Muscle of leg (tissue), 11 donors: ENCODE data around the gene PPP6R1. TPM values are rescaled to one million over a fixed set of nuclear protein-coding genes. Genes with fewer than 3 reads are reported as not detected.

Source experiments
- DNase-seq: peaks from one replicate; pipeline ENCODE4 v3.0.0; 2013
- H3K27ac ChIP-seq: one replicate; pipeline ENCODE4 v1.5.1; 2013; ENCODE audit warnings: mild to moderate bottlenecking, low read length, control low read depth
- H3K27me3 ChIP-seq: one replicate; pipeline ENCODE4 v1.6.1; 2013; ENCODE audit warnings: low read length; ENCODE audit not compliant: control insufficient read depth, insufficient read depth
- H3K36me3 ChIP-seq: one replicate; pipeline ENCODE4 v1.6.1; 2013; ENCODE audit warnings: low read length; ENCODE audit not compliant: control insufficient read depth, insufficient read depth
- H3K4me1 ChIP-seq: one replicate; pipeline ENCODE4 v1.6.1; 2013; ENCODE audit warnings: low read length; ENCODE audit not compliant: control insufficient read depth, insufficient read depth
- H3K4me3 ChIP-seq: one replicate; pipeline ENCODE4 v1.5.1; 2013; ENCODE audit warnings: low read length, control low read depth
- H3K9me3 ChIP-seq: replicated peaks from 2 replicates; pipeline ENCODE4 v1.6.1; 2013; ENCODE audit warnings: low read depth, low read length; ENCODE audit not compliant: control insufficient read depth
- WGBS: methylation state at CpG from one replicate; pipeline ENCODE4 v1.1.5; 2013; ENCODE audit warnings: missing lambda C conversion rate; ENCODE audit not compliant: insufficient coverage; 5-methylcytosine and 5-hydroxymethylcytosine counted together
- polyA plus RNA-seq, 8 donors: library from polyadenylated mRNA; unstranded; fragments of 120-200 nt; gene quantifications; one replicate each; pipeline versions ENCODE4 v1.2.1 to v1.2.3, GENCODE V29; 2013; ENCODE audit warnings: inconsistent platforms in 1 of 8, low replicate concordance in 1 of 8; ENCODE audit not compliant: insufficient read length in 8 of 8, insufficient read depth in 1 of 8
- total RNA-seq: library from RNA; stranded (reverse); fragments of 120-200 nt; gene quantifications from one replicate; pipeline ENCODE4 v1.2.4, GENCODE V29; 2013

The PPP6R1 gene
- total and polyA plus RNA-seq, 9 donors = 12.5 to 37.2 (median 32.1) TPM

GRCh38 chr19:55242517-55242916, 16.3 kb downstream of the PPP6R1 start:
- H3K4me3 ChIP-seq = no peak overlapping the region
- no peaks in the 10 kb centered on the region for H3K27me3 ChIP-seq
- peaks cover 4% of the 10 kb centered on the region for H3K4me1 ChIP-seq
- no peak for DNase-seq
- H3K9me3 ChIP-seq = no peaks in the 10 kb centered on the region
- 69% methylated on average over 5 of the region's 7 CpGs for WGBS
- H3K27ac ChIP-seq = no peak overlapping the region
- peaks cover 89% of the 10 kb centered on the region for H3K36me3 ChIP-seq

GRCh38 chr19:55241935-55242464, 16.8 kb downstream of the PPP6R1 start:
- no peak for DNase-seq
- Histone ChIP-seq H3K27ac (no peak overlapping the region), H3K27me3 (no peaks in the 10 kb centered on the region), H3K36me3 (peaks cover 90% of the 10 kb centered on the region), H3K9me3 (no peaks in the 10 kb centered on the region), H3K4me1 (no peaks in the 10 kb centered on the region), H3K4me3 (no peak overlapping the region)
- WGBS = 88% methylated on average over 15 of the region's 16 CpGs

GRCh38 chr19:55241143-55241934, 17.5 kb downstream of the PPP6R1 start:
- Histone ChIP-seq H3K4me3 (no peak overlapping the region), H3K27me3 (no peaks in the 10 kb centered on the region), H3K36me3 (peaks cover 90% of the 10 kb centered on the region), H3K4me1 (no peaks in the 10 kb centered on the region), H3K27ac (no peak overlapping the region), H3K9me3 (no peaks in the 10 kb centered on the region)
- WGBS = 90% methylated on average over 35 of the region's 37 CpGs
- no peak for DNase-seq

GRCh38 chr19:55240713-55241020, 18.1 kb downstream of the PPP6R1 start:
- DNase-seq = no peak
- no peak overlapping the region for H3K27ac ChIP-seq
- H3K4me3 ChIP-seq = no peak overlapping the region
- H3K4me1 ChIP-seq = no peaks in the 10 kb centered on the region
- no peaks in the 10 kb centered on the region for H3K27me3 ChIP-seq
- WGBS = 95% methylated on average over 3 of the region's 6 CpGs
- H3K36me3 ChIP-seq = peaks cover 92% of the 10 kb centered on the region
- H3K9me3 ChIP-seq = no peaks in the 10 kb centered on the region

- DNase-seq = no peak
- Histone ChIP-seq H3K4me1 (no peaks in the 10 kb centered on the region), H3K27me3 (no peaks in the 10 kb centered on the region), H3K4me3 (no peak overlapping the region), H3K9me3 (no peaks in the 10 kb centered on the region), H3K36me3 (peaks cover 89% of the 10 kb centered on the region), H3K27ac (no peak overlapping the region)
- 92% methylated on average over 11 of the region's 12 CpGs for WGBS
Measured at GRCh38 chr19:55239004-55239403, 19.8 kb downstream of the PPP6R1 start.

- no peaks in the 10 kb centered on the region for H3K4me1 ChIP-seq
- H3K27ac ChIP-seq = no peak overlapping the region
- H3K9me3 ChIP-seq = no peaks in the 10 kb centered on the region
- H3K4me3 ChIP-seq = no peak overlapping the region
- DNase-seq = no peak
- H3K27me3 ChIP-seq = no peaks in the 10 kb centered on the region
- 83% methylated on average over 8 of the region's 8 CpGs for WGBS
- H3K36me3 ChIP-seq = peaks cover 82% of the 10 kb centered on the region
Measured at GRCh38 chr19:55238030-55238429, 20.8 kb downstream of the PPP6R1 start.

- H3K27me3 ChIP-seq = no peaks in the 10 kb centered on the region
- H3K4me1 ChIP-seq = no peaks in the 10 kb centered on the region
- H3K27ac ChIP-seq = no peak overlapping the region
- no CpG with 5 or more reads among the region's 5 CpGs for WGBS
- no peak overlapping the region for H3K4me3 ChIP-seq
- no peaks in the 10 kb centered on the region for H3K9me3 ChIP-seq
- no peak for DNase-seq
- H3K36me3 ChIP-seq = peaks cover 84% of the 10 kb centered on the region
Measured at GRCh38 chr19:55232986-55233385, 25.8 kb downstream of the PPP6R1 start.

- Histone ChIP-seq H3K9me3 (no peaks in the 10 kb centered on the region), H3K27me3 (no peaks in the 10 kb centered on the region), H3K27ac (no peak overlapping the region), H3K36me3 (peaks cover 84% of the 10 kb centered on the region), H3K4me1 (no peaks in the 10 kb centered on the region), H3K4me3 (no peak overlapping the region)
- WGBS = 75% methylated on average over 10 of the region's 12 CpGs
- DNase-seq = no peak
Measured at GRCh38 chr19:55232286-55232602, 26.6 kb downstream of the PPP6R1 start.

GRCh38 chr19:55231391-55232285, 27.2 kb downstream of the PPP6R1 start:
- no peak overlapping the region for H3K4me3 ChIP-seq
- 90% methylated on average over 25 of the region's 30 CpGs for WGBS
- H3K27me3 ChIP-seq = no peaks in the 10 kb centered on the region
- peaks cover 84% of the 10 kb centered on the region for H3K36me3 ChIP-seq
- no peak overlapping the region for H3K27ac ChIP-seq
- H3K4me1 ChIP-seq = no peaks in the 10 kb centered on the region
- H3K9me3 ChIP-seq = no peaks in the 10 kb centered on the region
- DNase-seq = no peak

GRCh38 chr19:55230780-55231179, 28.0 kb downstream of the PPP6R1 start:
- H3K27ac ChIP-seq = no peak overlapping the region
- no peaks in the 10 kb centered on the region for H3K9me3 ChIP-seq
- no peak overlapping the region for H3K4me3 ChIP-seq
- peaks cover 83% of the 10 kb centered on the region for H3K36me3 ChIP-seq
- no peaks in the 10 kb centered on the region for H3K4me1 ChIP-seq
- 73% methylated on average over 3 of the region's 13 CpGs for WGBS
- DNase-seq = no peak
- no peaks in the 10 kb centered on the region for H3K27me3 ChIP-seq
